HG03139 (cell line): ENCODE measurements around the gene LMAN2.
"Not testable (repeated sequence)": the region's sequence is repeated elsewhere in the genome, so short reads cannot be mapped to it uniquely, and the experiment has no call there.

ENCODE experiments used
- ATAC-seq: cut with Tn5 transposase; IDR thresholded peaks from one replicate; pipeline ENCODE4 v1.9.1; 2021; ENCODE audit not compliant: unreplicated experiment

Gene LMAN2

DNA sequence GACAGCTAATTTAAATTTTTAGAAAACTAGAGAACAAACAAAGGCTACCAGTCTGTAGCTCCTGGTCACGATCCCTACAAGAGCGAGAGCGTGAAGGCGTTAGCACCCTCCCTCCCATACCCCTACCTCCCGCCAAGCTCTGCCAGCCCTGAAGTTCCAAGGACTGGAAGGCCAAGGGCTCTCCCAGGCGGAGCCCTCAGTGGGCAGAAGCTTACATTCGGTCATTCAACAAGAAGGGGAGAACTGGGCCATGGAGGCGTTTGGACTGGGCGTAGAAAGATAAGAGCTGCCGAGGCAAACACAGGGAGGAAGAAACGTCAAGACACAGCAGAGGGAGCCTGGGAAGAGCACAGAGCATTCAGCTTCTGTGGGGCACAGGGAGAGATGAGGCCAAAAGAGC is 42.7 kb downstream of the LMAN2 start:
- ATAC-seq = no peak

GRCh38 chr5:177307544-177308363 is 43.7 kb downstream of the LMAN2 start:
- ATAC-seq = no peak

DNA sequence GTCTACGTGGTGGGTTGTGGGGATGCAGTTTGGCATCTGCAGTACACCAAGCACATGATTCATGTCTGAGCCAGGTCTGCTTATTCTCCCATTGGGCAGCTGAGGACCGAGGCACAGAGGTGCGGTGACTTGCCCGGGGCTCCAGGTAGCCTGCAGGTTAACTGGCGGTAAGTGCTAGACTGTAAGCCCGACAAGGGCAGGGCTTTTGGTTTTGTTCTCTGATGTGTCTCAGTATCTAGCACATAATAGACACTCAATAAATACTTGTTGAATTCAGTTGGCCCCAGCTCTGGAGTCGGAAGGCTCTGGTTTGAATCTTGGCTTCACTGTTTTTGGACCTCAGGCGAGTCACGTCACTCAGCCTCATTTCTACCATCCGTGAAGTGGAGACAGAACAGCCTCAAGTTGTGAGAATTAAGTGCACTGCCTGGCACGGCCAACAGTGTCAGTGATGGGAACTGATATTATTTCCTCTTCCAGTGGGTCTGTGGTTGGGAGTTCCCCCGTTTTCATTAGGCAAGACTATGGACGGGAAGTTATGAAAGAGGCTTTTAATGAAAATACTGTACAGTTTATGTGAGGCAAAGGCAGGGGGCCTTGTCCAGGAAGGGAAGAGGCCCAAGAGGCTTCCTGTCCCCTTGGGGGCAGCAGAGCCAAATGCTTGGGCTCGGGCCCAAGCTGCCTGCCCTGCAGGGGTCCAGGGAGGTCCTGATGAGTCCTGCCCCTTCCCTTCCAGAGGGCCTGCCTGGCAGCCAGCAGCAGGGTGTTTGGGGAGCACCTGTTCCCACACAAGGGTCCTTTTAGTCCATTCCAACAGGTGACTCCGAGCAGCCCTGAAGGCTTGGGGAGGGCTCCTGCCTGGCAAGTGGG is 44.6 kb downstream of the LMAN2 start:
- no peak for ATAC-seq

GRCh38 chr5:177306103-177306640 is 45.3 kb downstream of the LMAN2 start:
- ATAC-seq = not testable (repeated sequence)

GRCh38 chr5:177304392-177305119 is 46.9 kb downstream of the LMAN2 start:
- ATAC-seq = no peak

GRCh38 chr5:177303925-177304391 is 47.5 kb downstream of the LMAN2 start:
- ATAC-seq = no peak

DNA sequence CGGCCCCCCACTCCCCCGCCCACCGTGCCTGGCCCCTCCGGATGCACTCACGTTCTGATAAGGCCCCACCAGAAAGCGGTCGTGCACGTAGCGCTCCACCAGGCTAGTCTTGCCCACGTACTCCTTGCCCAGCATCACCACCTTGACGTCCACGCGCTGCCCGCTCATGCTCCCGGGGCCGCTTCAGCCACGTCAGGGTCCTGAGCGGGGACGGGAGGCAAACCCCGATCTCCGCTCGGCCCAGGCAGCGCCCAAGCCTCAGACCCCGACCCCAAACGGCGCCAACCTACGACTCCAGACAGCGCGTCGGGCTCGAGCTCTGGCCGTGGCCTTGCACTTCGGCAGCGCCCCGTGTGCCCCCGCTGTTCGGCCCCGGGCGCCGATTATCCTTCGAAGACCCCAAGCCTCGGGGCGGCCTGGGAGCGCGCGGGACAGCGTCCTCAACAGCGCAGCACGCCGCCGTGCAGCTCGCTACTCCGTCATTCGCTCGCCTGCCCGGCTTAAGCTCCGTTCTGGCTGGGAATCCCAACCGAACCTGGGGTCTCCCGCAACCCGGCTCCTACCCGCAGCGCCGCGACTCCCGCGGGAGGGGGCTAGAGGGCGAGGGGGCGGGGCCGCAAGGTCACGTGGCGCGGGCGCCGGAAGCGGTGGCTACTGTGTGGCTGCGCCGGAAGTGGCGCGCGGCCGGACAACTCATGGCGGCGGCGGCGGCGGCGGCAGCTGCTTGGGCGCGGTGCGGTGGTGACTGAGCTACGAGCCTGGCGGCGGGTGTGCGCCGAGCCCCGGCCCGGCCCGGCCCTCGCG is 48.1 kb downstream of the LMAN2 start, which contains the start of the genes PRELID1 and RAB24:
TSS of gene PRELID1 (plus strand) at position 679 of the 804 bp plus-strand sequence. CDS start 187 bp downstream, outside the sequence.
TSS of gene RAB24 (minus strand) at position 599 of the 804 bp plus-strand sequence. CDS start at position 168, 431 bp downstream.
- peak; percentile 55 for ATAC-seq

DNA sequence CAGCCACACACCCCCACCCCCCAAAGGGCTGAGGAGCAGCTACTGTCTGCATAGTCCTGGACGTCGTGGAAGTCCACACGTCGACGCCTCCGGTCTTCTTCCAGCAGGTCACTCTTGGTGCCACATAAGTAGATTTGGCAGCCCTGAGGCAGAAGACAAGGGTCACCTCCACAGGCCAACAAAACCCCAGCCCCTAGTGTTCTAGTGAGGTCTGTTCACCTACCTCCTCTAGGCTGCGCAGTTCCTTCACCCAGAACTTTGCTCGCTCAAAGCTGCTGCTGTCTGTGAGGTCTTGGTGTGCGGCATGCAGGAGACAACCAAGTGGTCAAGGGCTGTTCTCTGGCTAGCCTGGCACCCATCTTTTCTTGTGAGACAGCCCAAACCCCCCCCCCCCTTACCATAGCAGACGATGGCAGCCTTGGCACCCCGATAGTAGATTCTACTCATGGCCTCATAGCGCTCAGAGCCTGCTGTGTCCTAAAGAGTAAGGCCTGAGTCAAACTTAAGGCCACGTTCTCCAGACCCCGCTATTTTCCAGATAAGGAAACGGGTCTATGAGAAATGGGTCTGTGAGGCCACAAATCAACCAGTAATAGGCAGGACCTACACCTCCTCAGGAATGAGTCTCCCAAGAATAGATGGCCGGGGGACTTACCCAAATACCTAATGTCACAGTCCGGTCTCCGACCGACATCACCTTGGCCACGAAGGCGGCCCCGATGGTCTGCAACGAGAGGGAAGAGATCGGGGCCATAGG is 48.9 kb downstream of the LMAN2 start:
- no peak for ATAC-seq

- no peak for ATAC-seq
Observed at GRCh38 chr5:177301503-177302165, 49.8 kb downstream of the LMAN2 start.

- ATAC-seq = no peak
Observed at GRCh38 chr5:177300951-177301350, 50.5 kb downstream of the LMAN2 start.

DNA sequence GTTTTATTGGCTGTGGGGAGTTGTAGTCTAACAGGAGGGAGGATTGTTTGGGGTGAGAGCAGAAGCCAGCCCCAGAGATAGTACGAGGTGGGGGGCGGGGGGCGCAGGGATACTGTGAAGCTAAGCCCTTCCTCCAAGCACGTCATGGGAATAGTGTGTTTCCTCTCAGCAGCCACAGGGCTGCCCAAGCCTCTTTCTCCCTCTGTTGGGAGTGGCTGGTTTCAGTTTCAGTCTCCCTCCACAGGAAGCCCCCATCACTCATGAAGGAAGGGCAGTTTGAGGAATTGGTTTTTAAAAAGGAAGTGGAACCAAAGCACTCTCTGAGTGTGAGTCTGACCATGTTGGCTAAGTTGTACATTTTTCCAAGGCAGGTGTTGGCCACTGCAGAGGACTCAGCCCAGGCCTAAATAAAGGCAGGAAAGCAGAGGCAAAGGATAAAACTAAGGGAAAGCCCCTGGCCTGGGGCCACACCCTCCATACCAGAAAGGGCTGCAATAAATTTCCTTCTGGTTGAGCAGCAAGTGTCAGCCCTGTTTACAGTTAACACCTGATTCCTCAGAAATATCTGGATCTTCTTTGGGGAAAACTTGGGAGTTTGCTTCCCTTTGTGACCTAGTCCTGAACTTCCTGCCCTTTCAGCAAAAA is 51.1 kb downstream of the LMAN2 start:
- peak; percentile 34 for ATAC-seq

GRCh38 chr5:177299697-177300096 is 51.8 kb downstream of the LMAN2 start:
- no peak for ATAC-seq

DNA sequence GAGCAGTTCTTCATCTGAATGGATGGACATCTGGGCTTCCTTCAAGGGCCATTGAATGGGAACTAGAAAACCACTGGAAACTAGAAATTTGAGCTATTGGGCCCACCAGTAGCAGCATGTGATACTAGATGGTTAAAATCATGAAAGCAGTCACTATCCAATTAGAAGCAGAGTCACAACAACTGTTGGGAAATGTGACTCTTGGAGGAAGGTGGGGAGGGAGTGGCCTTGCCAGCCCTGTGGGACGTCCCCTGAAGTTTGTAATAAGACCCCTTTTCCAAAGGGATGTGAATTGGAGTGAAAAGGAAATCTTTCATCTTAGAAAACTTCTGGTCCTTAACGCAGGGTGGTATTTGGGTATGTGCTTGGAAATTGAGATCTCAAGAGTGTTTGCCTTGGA is 53.5 kb downstream of the LMAN2 start:
- ATAC-seq = no peak

- ATAC-seq = no peak
Observed at GRCh38 chr5:177296581-177296980, 54.9 kb downstream of the LMAN2 start.

- ATAC-seq = no peak
Observed at GRCh38 chr5:177295924-177296323, 55.5 kb downstream of the LMAN2 start.

DNA sequence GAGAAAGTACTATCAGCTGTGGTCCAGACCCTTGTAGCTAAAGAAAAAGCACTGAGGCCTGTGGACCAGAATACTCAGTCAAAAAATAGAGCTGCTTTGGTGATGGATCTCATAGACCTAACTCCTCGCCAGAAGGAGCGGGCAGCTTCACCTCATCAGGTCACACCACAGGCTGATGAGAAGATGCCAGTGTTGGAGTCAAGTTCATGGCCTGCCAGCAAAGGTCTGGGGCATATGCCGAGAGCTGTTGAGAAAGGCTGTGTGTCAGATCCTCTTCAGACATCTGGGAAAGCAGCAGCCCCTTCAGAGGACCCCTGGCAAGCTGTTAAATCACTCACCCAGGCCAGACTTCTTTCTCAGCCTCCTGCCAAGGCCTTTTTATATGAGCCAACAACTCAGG is 56.8 kb downstream of the LMAN2 start:
- no peak for ATAC-seq

DNA sequence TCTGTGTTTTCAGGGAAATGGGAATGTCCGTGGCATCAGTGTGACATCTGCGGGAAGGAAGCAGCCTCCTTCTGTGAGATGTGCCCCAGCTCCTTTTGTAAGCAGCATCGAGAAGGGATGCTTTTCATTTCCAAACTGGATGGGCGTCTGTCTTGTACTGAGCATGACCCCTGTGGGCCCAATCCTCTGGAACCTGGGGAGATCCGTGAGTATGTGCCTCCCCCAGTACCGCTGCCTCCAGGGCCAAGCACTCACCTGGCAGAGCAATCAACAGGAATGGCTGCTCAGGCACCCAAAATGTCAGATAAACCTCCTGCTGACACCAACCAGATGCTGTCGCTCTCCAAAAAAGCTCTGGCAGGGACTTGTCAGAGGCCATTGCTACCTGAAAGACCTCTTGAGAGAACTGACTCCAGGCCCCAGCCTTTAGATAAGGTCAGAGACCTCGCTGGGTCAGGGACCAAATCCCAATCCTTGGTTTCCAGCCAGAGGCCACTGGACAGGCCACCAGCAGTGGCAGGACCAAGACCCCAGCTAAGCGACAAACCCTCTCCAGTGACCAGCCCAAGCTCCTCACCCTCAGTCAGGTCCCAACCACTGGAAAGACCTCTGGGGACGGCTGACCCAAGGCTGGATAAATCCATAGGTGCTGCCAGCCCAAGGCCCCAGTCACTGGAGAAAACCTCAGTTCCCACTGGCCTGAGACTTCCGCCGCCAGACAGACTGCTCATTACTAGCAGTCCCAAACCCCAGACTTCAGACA is 57.5 kb downstream of the LMAN2 start:
- no peak for ATAC-seq
